Activated naive CD4-positive, alpha-beta T cell treated with anti-CD3 and anti-CD28 coated beads, Interleukin-2, amount 50 U/mL, for 16 hours (primary cell): ENCODE results near the gene HNRNPC.
A peak's percentile ranks its signal among the peaks of the same experiment; 100 is the strongest.

ENCODE experiments used
- DNase-seq: peaks from one replicate; pipeline ENCODE4 v3.0.0-alpha.2; 2020

Gene HNRNPC

GRCh38 chr14:21208554-21208953 is 60.7 kb downstream of the HNRNPC start:
- no peak for DNase-seq

GRCh38 chr14:21206753-21207684 is 62.2 kb downstream of the HNRNPC start:
- no peak for DNase-seq

GRCh38 chr14:21205678-21206581 is 63.3 kb downstream of the HNRNPC start:
- no peak for DNase-seq

GRCh38 chr14:21205026-21205677 is 64.1 kb downstream of the HNRNPC start:
- no peak for DNase-seq

GRCh38 chr14:21204167-21205025 is 64.8 kb downstream of the HNRNPC start:
- DNase-seq, result no peak

- DNase-seq, result no peak
Measured at GRCh38 chr14:21203470-21204166, 65.6 kb downstream of the HNRNPC start.

- DNase-seq, result no peak
Measured at GRCh38 chr14:21202463-21203358, 66.5 kb downstream of the HNRNPC start.

GRCh38 chr14:21201732-21202462 is 67.3 kb downstream of the HNRNPC start:
- no peak for DNase-seq

- no peak for DNase-seq
Measured at GRCh38 chr14:21200752-21201461, 68.3 kb downstream of the HNRNPC start.

- DNase-seq, result no peak
Measured at GRCh38 chr14:21199611-21200560, 69.4 kb downstream of the HNRNPC start.

GRCh38 chr14:21197418-21198205 is 71.6 kb downstream of the HNRNPC start:
- no peak for DNase-seq

GRCh38 chr14:21194597-21194996 is 74.6 kb downstream of the HNRNPC start:
- DNase-seq, result no peak

- no peak for DNase-seq
Measured at GRCh38 chr14:21192875-21193535, 76.2 kb downstream of the HNRNPC start.

GRCh38 chr14:21192447-21192822 is 76.8 kb downstream of the HNRNPC start:
- DNase-seq, result no peak

- DNase-seq, result peak; percentile 66
Measured at GRCh38 chr14:21191809-21192446, 77.3 kb downstream of the HNRNPC start.

- DNase-seq, result no peak
Measured at GRCh38 chr14:21191261-21191808, 77.9 kb downstream of the HNRNPC start.
